Measurements from ENCODE around the gene FBXL17.

GRCh38 chr5:107876261-107876660 is 505.6 kb downstream of the FBXL17 start:
- TF ChIP-seq TEAD4 (CRISPR knock-in tag; IDR thresholded peaks at IDR 0.05) (no peak), CTCF (IDR thresholded peaks at IDR 0.05) (no peak)

Measured in WTC11 (cell line).